Measurements from ENCODE around the gene SLC25A19.

Gene SLC25A19

GRCh38 chr17:75315541-75316243, 26.5 kb upstream of the SLC25A19 start:
- no peaks in the 10 kb centered on the region for H3K9me2 ChIP-seq (replicated peaks; ENCODE audit: control insufficient read depth, low read length)
- no peak overlapping the region for H3K4me2 ChIP-seq (ENCODE audit: low read length)
- H3K27ac ChIP-seq (ENCODE audit: low read depth, low read length): no peak overlapping the region
- H3K36me3 ChIP-seq (ENCODE audit: control insufficient read depth, low read length): peaks cover 34% of the 10 kb centered on the region
- TF ChIP-seq EZH2phosphoT487 (IDR thresholded peaks at IDR 0.05; ENCODE audit: borderline replicate concordance, low read length) (no peak), CTCF (IDR thresholded peaks at IDR 0.05; ENCODE audit: low read depth, low read length, poor library complexity, severe bottlenecking) (no peak)
- H3K27me3 ChIP-seq (ENCODE audit: control insufficient read depth, low read length): no peaks in the 10 kb centered on the region
- H4K20me1 ChIP-seq (ENCODE audit: control insufficient read depth, insufficient read depth, low read depth, low read length): no peaks in the 10 kb centered on the region
- H3K79me2 ChIP-seq (ENCODE audit: control insufficient read depth, low read length): peaks cover 2% of the 10 kb centered on the region; the same call in 1 of the 2 replicates
- H3K9me3 ChIP-seq (ENCODE audit: control insufficient read depth, insufficient read depth, low read length): no peaks in the 10 kb centered on the region
- H3K4me3 ChIP-seq (ENCODE audit: low read length): no peak overlapping the region
- H3K4me1 ChIP-seq (ENCODE audit: control insufficient read depth, low read length): peaks cover 40% of the 10 kb centered on the region
- H3F3A ChIP-seq (ENCODE audit: control insufficient read depth, insufficient read depth): peaks cover 7% of the 10 kb centered on the region

GRCh38 chr17:75313941-75314551, 24.8 kb upstream of the SLC25A19 start:
- Histone ChIP-seq H3K27me3 (ENCODE audit: control insufficient read depth, low read length) (no peaks in the 10 kb centered on the region), H3K9me3 (ENCODE audit: control insufficient read depth, insufficient read depth, low read length) (no peaks in the 10 kb centered on the region), H3K4me3 (ENCODE audit: low read length) (no peak overlapping the region), H3K27ac (ENCODE audit: low read depth, low read length) (no peak overlapping the region), H3K4me1 (ENCODE audit: control insufficient read depth, low read length) (peaks cover 27% of the 10 kb centered on the region), H3F3A (ENCODE audit: control insufficient read depth, insufficient read depth) (peaks cover 4% of the 10 kb centered on the region; the same call in 1 of the 2 replicates), H3K4me2 (ENCODE audit: low read length) (no peak overlapping the region), H4K20me1 (ENCODE audit: control insufficient read depth, insufficient read depth, low read depth, low read length) (no peaks in the 10 kb centered on the region), H3K36me3 (ENCODE audit: control insufficient read depth, low read length) (peaks cover 17% of the 10 kb centered on the region), H3K9me2 (replicated peaks; ENCODE audit: control insufficient read depth, low read length) (no peaks in the 10 kb centered on the region), H3K79me2 (ENCODE audit: control insufficient read depth, low read length) (no peaks in the 10 kb centered on the region)
- TF ChIP-seq EZH2phosphoT487 (IDR thresholded peaks at IDR 0.05; ENCODE audit: borderline replicate concordance, low read length) (no peak), CTCF (IDR thresholded peaks at IDR 0.05; ENCODE audit: low read depth, low read length, poor library complexity, severe bottlenecking) (no peak)

GRCh38 chr17:75308732-75309629, 19.7 kb upstream of the SLC25A19 start:
- TF ChIP-seq CTCF (IDR thresholded peaks at IDR 0.05; ENCODE audit: low read depth, low read length, poor library complexity, severe bottlenecking) (no peak), EZH2phosphoT487 (IDR thresholded peaks at IDR 0.05; ENCODE audit: borderline replicate concordance, low read length) (no peak)
- no peak overlapping the region for H3K4me3 ChIP-seq (ENCODE audit: low read length)
- no peak overlapping the region for H3K4me2 ChIP-seq (ENCODE audit: low read length)
- no peaks in the 10 kb centered on the region for H3K9me2 ChIP-seq (replicated peaks; ENCODE audit: control insufficient read depth, low read length)
- H3K36me3 ChIP-seq (ENCODE audit: control insufficient read depth, low read length): no peaks in the 10 kb centered on the region
- no peaks in the 10 kb centered on the region for H3K79me2 ChIP-seq (ENCODE audit: control insufficient read depth, low read length)
- H3K27ac ChIP-seq (ENCODE audit: low read depth, low read length): no peak overlapping the region
- H3K9me3 ChIP-seq (ENCODE audit: control insufficient read depth, insufficient read depth, low read length): no peaks in the 10 kb centered on the region
- no peaks in the 10 kb centered on the region for H3F3A ChIP-seq (ENCODE audit: control insufficient read depth, insufficient read depth)
- peaks cover 20% of the 10 kb centered on the region for H3K4me1 ChIP-seq (ENCODE audit: control insufficient read depth, low read length)
- H4K20me1 ChIP-seq (ENCODE audit: control insufficient read depth, insufficient read depth, low read depth, low read length): no peaks in the 10 kb centered on the region
- H3K27me3 ChIP-seq (ENCODE audit: control insufficient read depth, low read length): no peaks in the 10 kb centered on the region

Measured in DOHH2 (cell line).